Stimulated activated effector memory CD8-positive, alpha-beta T cell treated with anti-CD3 and anti-CD28 coated beads, Interleukin-12 subunit alpha, Interleukin-12 subunit beta, amount 100 ng/mL, for 72 hours (primary cell): ENCODE results near the gene CHST6.
A peak's percentile ranks its signal among the peaks of the same experiment; 100 is the strongest.
"Not testable (repeated sequence)": the region's sequence is repeated elsewhere in the genome, so short reads cannot be mapped to it uniquely, and the experiment has no call there.

Experiments used
- ATAC-seq: fragments of 150-1000 bp; cut with Tn5 transposase; 2 replicates; pipeline ENCODE4 v1.10.0; 2021
- DNase-seq, 2 donors: peaks; one replicate each; pipeline ENCODE4 v3.0.0; 2021 to 2022; ENCODE audit warnings: low spot score in 2 of 2
- H3K27ac Mint-ChIP-seq: one replicate; pipeline ENCODE4 v1.8.0; 2022; ENCODE audit warnings: mild to moderate bottlenecking, mixed read lengths
- H3K36me3 Mint-ChIP-seq: one replicate; pipeline ENCODE4 v1.8.0; 2022; ENCODE audit warnings: mild to moderate bottlenecking, mixed read lengths
- H3K4me1 Mint-ChIP-seq: one replicate; pipeline ENCODE4 v1.8.0; 2022; ENCODE audit warnings: mixed read lengths
- H3K4me3 Mint-ChIP-seq: one replicate; pipeline ENCODE4 v1.8.0; 2022; ENCODE audit warnings: mild to moderate bottlenecking, mixed read lengths
- H3K9me3 Mint-ChIP-seq: one replicate; pipeline ENCODE4 v1.8.0; 2022; ENCODE audit warnings: mixed read lengths

CHST6 gene

DNA sequence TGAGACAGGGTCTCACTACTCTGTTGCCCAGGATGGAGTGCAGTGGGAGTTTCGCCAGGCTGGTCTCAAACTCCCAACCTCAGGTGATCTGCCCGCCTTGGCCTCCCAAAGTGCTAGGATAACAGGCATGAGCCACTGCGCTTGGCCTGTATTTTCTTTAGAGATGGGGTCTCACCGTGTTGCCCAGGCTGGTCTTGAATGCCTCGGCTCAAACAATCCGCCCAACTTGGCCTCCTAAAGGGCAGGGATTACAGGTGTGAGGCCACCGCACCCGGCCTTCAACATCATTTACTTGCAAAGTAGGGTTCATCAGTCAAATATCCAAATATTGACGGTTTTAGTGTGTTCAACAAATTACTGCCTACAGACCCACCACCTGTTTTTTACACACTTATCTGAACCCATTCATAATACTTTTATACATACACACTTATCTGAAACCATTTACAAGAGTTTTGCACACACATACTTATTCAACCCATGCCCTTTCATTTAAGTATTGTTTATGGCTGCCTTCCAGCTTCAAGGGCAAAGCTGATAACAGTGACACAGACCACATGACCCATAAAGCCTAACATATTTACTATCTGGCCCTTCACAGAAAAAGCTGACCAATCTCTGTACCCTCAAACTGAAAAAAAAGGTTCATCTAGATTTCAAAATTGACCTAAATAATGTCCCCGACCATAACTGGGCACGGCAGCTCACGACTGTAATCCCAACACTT, 42.6 kb downstream of the CHST6 start:
- peaks cover 44% of the 10 kb centered on the region for H3K36me3 Mint-ChIP-seq
- H3K27ac Mint-ChIP-seq: no peak overlapping the region
- ATAC-seq (no peak), DNase-seq (no peak)
- H3K4me1 Mint-ChIP-seq: peaks cover 35% of the 10 kb centered on the region
- H3K4me3 Mint-ChIP-seq: no peak overlapping the region
- no peaks in the 10 kb centered on the region for H3K9me3 Mint-ChIP-seq

DNA sequence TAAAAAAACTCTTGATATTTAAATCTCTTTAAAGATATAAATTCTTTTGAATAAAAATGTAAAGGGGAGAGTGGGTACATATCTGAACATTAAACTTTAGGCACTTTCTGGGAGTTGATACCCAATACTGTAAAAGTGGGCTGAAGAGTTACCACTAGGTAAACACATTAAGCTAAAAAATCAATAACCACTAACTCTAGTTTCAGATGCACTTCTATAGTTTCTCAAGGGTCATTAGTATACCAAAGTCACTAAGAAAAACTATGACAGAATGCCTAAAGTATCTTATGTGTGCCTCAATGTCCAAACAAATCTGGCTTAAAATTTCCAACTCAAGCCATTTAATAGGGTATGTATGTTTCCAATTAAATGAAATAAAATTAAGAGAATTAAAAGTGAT, 48.8 kb downstream of the CHST6 start:
- ATAC-seq (no peak), DNase-seq (no peak)
- Mint-ChIP-seq H3K36me3 (peaks cover 68% of the 10 kb centered on the region), H3K4me3 (no peak overlapping the region), H3K9me3 (no peaks in the 10 kb centered on the region), H3K4me1 (no peaks in the 10 kb centered on the region), H3K27ac (no peak overlapping the region)

DNA sequence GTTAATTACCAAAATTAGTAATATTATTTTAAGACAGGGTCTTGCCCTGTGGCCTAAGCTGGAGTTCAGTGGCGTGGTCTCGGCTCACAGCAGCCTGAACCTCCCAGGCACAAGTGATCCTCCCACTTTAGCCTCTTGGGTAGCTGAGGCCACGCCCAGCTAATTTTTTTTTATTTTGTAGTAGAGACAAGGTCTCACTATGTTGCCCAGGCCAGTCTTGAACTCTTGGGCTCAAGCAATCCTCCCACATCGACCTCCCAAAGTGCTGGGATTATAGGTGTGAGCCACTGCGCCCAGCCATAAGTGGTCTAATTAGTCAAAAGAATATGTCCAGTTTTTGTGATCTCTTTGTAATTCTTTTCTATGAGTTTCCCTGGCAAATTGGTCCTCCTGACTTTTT, 49.9 kb downstream of the CHST6 start:
- Mint-ChIP-seq H3K4me1 (no peaks in the 10 kb centered on the region), H3K9me3 (no peaks in the 10 kb centered on the region), H3K4me3 (no peak overlapping the region), H3K36me3 (peaks cover 57% of the 10 kb centered on the region), H3K27ac (no peak overlapping the region)
- DNase-seq: no peak
- ATAC-seq: no peak

DNA sequence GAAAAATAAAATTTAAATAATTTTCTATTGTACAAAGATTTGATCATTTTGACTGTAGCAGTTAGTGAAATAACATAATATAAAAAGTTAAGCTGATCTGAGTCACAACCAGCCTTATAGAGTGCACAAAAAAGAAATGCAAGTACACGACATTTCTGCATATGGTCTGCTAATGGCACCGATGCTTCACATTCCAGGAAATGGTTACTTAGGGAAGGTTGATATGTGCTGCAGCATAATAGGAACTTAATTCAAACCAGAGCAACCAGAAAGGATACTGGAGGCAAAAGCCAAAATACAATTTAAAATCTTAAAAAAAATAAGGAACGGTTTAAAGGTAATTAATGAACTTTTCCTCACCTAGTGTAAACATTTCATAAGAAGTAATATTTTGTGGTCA, 51.9 kb downstream of the CHST6 start:
- no peak for DNase-seq
- Mint-ChIP-seq H3K9me3 (no peaks in the 10 kb centered on the region), H3K4me1 (no peaks in the 10 kb centered on the region), H3K4me3 (no peak overlapping the region), H3K27ac (no peak overlapping the region), H3K36me3 (peaks cover 37% of the 10 kb centered on the region)
- no peak for ATAC-seq

DNA sequence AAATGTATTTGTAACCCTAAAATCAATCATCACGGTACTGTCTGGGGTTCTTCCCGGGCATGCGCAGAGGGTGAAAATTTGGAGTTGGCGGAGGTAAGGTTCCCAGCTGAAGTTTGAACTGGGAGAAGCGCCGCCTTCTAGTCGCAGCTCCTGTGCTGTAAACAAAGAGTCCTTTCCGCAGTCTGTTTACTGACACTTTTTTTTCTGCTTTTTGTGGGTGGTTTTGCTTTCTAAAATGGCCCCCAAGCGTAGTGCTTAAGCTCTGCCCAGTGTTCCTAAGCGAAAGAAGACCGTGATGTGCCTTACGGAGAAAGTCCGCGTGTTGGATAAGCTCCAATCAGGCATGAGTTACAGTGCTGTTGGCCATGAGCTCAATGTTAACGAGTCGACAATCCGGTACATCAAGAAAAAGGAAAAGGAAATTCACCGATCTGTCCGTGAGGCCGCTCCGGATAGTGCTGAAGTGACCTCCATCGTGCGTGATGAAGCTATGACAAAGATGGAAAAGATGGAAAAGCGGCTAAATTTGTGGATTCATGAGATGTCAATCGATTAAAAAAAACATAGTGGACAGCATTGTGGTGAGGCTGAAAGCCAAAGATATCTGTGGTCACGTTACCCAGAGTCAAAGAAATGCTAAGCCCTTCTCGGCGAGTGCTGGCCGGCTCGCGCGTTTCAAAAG, 61.4 kb downstream of the CHST6 start:
- H3K27ac Mint-ChIP-seq: peak overlapping the region; percentile 95
- ATAC-seq (peak; percentile 80), DNase-seq (peak; percentile 57 to 86)
- H3K9me3 Mint-ChIP-seq: no peaks in the 10 kb centered on the region
- peaks cover 12% of the 10 kb centered on the region for H3K36me3 Mint-ChIP-seq
- H3K4me3 Mint-ChIP-seq: peak overlapping the region; percentile 83
- peaks cover 26% of the 10 kb centered on the region for H3K4me1 Mint-ChIP-seq

DNA sequence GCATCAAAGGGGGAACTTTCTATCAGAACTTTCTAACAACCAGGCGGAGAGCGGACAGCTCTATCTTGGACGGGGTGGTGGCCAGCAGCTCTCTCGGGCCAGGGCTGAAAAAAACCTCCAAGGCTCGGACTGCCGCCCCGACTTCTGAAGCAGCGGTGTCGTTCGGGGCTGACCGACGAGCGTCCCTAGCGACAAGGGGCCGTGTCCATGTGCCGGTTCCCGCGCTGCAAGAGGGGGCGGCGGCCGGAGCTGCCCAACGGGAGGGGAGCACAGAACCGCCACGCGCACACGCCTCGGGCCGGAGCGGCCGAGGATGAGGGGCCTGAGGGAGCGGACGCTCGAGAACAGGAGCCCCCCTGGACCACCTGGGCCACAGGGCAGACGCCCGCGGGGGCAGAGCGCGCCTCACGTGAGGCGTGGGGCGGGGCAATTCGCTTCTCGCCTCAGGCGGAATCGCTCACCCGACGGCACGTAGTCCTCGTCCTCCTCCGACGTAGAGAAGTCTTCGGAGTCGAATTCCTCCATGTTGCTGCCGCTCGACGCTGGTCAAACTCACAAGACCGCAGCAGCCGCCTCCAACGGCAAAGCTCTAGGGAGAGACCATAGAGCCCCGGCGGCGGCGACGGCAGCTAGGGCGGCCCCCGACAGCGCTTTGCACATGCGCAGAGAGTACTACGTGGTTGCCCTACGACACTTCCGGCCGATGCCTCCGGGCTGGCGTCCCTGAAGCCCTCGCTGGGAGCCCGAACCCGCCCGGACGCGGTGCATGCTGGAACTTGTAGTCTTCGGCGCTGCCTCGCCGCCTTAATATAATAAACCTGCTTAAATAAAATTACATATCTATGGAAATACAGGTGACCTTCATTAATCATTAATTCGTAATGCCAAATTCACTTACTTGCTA, 62.2 kb downstream of the CHST6 start, which contains the start of gene CFDP1:
Gene CFDP1 (minus strand): TSS at position 676 of the 904 bp plus-strand sequence. CDS start 151 bp downstream, at position 525.
- H3K4me3 Mint-ChIP-seq: peak within 1 kb of the TSS; percentile 83
- ATAC-seq: peak; percentile 96

DNA sequence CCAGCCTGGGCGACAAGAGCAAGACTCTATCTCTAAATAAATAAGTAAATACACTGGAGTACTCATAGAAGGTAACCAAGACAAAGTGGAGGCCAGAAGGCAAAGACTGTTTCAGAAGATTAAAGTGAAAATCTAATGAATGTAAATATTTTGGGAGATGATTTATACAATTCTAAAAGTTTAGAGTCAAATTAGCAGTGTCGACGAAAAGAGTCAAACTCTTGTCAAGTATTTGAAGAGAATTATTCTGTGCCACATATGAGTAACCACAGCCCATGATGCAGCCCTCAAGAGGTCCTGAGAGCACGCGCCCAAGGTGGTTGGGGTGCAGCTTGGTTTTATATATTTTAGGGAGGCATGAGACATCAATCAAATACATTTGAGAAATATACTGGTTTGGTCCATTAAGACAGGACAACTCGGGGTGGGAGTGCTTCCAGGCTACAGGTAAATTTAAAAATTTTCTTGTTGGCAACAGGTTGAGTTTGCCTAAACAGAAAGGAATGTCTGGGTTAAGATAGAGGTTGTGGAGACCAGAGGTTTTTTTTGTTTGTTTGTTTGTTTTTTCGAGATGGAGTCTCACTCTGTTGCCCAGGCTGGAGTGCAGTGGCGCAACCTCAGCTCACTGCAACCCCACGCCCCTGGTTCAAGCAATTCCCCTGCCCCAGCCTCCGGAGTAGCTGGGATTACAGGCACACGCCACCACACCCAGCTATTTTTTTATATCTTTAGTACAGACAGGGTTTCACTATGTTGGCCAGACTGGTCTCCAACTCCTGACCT, 65.4 kb downstream of the CHST6 start:
- peaks cover 12% of the 10 kb centered on the region for H3K36me3 Mint-ChIP-seq
- no peaks in the 10 kb centered on the region for H3K9me3 Mint-ChIP-seq
- no peak overlapping the region for H3K4me3 Mint-ChIP-seq
- H3K4me1 Mint-ChIP-seq: peaks cover 39% of the 10 kb centered on the region
- DNase-seq: no peak
- H3K27ac Mint-ChIP-seq: no peak overlapping the region
- ATAC-seq: no peak

More for the DNA sequence above, 62.2 kb downstream of the CHST6 start, which contains the start of gene CFDP1:
- peak; percentile 91 to 97 for DNase-seq
- H3K9me3 Mint-ChIP-seq: no peaks in the 10 kb centered on the region
- peaks cover 12% of the 10 kb centered on the region for H3K36me3 Mint-ChIP-seq
- peaks cover 31% of the 10 kb centered on the region for H3K4me1 Mint-ChIP-seq
- peak within 1 kb of the TSS; percentile 95 for H3K27ac Mint-ChIP-seq

DNA sequence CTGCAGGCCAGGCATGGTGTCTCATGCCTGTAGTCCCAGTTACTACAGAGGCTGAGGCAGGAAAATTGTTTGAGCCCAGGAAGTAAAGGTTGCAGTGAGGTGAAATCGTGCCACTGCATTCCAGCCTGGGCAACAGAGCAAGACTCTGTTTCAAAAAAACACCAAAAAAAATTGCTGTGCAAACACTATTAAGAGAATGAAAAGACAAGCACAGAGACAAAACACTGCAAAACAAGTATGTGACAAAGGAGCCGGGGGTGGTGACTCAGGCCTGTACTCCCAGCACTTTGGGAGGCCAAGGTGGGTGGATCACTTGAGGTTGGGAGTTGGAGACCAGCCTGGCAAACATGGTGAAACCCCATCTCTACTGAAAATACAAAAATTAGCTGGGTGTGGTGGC, 68.7 kb downstream of the CHST6 start:
- not testable (repeated sequence) for H3K36me3 Mint-ChIP-seq, H3K27ac Mint-ChIP-seq, DNase-seq, ATAC-seq, H3K9me3 Mint-ChIP-seq, H3K4me3 Mint-ChIP-seq
- peaks cover 26% of the 10 kb centered on the region for H3K4me1 Mint-ChIP-seq

DNA sequence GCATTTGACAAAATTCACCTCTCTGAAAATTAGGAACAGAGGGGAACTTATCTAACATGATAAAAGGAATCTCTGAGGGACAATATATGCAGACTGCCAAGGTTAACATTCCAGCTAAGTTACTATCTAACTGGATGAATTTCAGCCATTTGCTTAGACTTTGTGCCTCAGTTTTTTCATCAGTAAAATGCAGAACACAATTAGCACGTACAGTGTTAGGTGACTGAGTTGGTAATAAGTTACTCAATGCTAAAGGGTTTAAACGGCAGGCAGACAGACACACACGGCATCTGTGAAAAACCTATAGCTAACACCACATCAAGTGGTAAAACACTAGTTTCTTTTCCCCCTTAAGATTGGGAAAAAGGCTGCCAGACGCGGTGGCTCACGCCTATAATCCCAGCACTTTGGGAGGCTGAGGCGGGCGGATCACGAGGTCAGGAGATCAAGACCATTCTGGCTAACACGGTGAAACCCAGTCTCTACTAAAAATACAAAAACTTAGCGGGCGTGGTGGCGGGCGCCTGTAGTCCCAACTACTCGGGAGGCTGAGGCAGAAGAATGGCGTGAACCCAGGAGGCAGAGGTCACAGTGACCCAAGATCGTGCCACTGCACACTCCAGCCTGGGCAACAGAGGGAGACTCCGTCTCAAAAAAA, 71.0 kb downstream of the CHST6 start:
- H3K36me3 Mint-ChIP-seq, H3K4me3 Mint-ChIP-seq, H3K9me3 Mint-ChIP-seq, DNase-seq, ATAC-seq, H3K27ac Mint-ChIP-seq: not testable (repeated sequence)
- peaks cover 35% of the 10 kb centered on the region for H3K4me1 Mint-ChIP-seq

DNA sequence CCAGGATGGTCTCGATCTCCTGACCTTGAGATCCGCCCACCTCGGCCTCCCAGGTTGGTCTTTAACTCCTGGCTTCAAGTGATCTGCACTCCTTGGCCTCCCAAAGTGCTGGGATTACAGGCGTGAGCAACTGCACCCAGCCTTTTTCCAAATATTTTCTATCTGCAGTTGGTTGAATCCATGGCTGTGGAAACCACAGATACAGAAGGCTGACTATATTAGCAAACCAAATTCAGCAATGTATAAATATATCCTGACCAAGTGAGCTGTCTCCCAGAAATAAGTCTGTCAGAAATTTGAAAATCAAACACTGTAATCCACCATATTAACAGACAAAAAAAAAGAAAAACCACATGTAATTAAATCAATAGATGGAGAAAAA, 71.5 kb downstream of the CHST6 start:
- DNase-seq (no peak), ATAC-seq (no peak)
- Mint-ChIP-seq H3K4me3 (no peak overlapping the region), H3K27ac (no peak overlapping the region), H3K36me3 (no peaks in the 10 kb centered on the region), H3K9me3 (no peaks in the 10 kb centered on the region), H3K4me1 (peaks cover 30% of the 10 kb centered on the region)
